T follicular helper cell (primary cell): ENCODE data around the gene PRAMEF20.

ENCODE experiments used
- DNase-seq: peaks from one replicate; pipeline ENCODE4 v3.0.0-alpha.2; 2020; ENCODE audit warnings: low read depth

The PRAMEF20 gene

GRCh38 chr1:13462682-13463081 lies 52.4 kb downstream of the PRAMEF20 start:
- no peak for DNase-seq

GRCh38 chr1:13465515-13465914 lies 55.3 kb downstream of the PRAMEF20 start:
- no peak for DNase-seq

- DNase-seq, result no peak
These were observed 59.1 kb downstream of the PRAMEF20 start for GRCh38 chr1:13469343-13469742.
